Sigmoid colon (tissue), 4 donors: Measurements from ENCODE around the gene SMPD2.

Experiments
- EP300 ChIP-seq, 4 donors: sonication (generic); formaldehyde crosslinking; IDR thresholded peaks; one replicate each; pipeline ENCODE4 v1.6.1; 2017; ENCODE audit warnings: antibody characterized with exemption in 4 of 4
- POLR2A ChIP-seq, 2 donors: fragments of 450-650 bp; IDR thresholded peaks; one replicate each; pipeline ENCODE4 v1.6.1; 2016; ENCODE audit warnings: antibody characterized with exemption in 2 of 2, mild to moderate bottlenecking in 2 of 2, moderate library complexity in 2 of 2
- POLR2AphosphoS5 ChIP-seq, 4 donors: sonication (generic); formaldehyde crosslinking; IDR thresholded peaks; one replicate each; pipeline ENCODE4 v1.6.1; 2017; ENCODE audit warnings: antibody characterized with exemption in 4 of 4
- TF ChIP-seq, protein P1 (sequence below), 4 experiments: fragments of 450-650 bp in 3 of 4; fragments of 200-600 bp in 1 of 4; IDR thresholded peaks; one replicate each; pipeline ENCODE4 v1.5.1; 2016 to 2019; ENCODE audit warnings: antibody characterized with exemption in 4 of 4, mild to moderate bottlenecking in 3 of 4, moderate library complexity in 2 of 4

DNA sequence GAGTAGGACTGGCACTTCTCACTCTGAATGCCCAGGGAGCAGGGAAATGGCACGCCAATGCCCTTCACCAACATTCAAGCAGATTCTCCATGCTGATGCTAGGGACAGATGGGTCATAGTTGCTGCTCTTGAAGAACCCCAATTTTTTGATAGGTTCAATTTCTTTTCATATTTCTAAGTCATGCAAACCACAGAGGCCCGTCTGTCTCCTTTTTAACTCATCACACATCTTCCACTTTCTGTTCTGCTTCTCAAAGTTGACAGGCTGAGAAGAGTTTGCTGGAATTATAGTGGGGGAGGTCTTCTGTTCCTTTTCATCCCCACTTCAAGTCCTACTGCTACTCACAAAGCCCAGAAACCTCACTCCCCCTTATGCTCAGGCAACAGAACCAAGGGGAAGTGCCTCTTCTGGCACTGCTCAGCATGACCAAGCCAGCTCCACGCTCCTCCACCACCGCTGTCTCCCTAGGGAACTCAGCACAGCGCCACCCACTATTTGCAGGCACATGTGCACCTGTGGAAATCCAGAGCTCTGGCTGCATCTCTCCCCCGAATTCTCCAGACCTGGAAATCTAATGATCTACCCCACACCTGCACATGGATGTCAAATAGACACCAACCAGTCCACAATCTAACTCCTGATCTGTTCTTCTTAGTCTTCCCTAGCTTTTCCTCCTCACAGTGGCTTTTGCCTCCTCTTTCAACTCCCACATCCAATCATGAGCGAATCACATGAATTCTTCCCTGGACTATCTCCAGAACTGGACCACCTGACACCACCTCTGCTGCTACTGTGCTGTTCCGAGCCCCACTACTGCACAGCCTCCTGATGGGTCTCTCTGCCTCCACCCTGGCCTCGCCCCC, 31.8 kb downstream of the SMPD2 start:
- TF ChIP-seq EP300 (IDR thresholded peaks at IDR 0.05): no peak
- TF ChIP-seq, protein P1, sequence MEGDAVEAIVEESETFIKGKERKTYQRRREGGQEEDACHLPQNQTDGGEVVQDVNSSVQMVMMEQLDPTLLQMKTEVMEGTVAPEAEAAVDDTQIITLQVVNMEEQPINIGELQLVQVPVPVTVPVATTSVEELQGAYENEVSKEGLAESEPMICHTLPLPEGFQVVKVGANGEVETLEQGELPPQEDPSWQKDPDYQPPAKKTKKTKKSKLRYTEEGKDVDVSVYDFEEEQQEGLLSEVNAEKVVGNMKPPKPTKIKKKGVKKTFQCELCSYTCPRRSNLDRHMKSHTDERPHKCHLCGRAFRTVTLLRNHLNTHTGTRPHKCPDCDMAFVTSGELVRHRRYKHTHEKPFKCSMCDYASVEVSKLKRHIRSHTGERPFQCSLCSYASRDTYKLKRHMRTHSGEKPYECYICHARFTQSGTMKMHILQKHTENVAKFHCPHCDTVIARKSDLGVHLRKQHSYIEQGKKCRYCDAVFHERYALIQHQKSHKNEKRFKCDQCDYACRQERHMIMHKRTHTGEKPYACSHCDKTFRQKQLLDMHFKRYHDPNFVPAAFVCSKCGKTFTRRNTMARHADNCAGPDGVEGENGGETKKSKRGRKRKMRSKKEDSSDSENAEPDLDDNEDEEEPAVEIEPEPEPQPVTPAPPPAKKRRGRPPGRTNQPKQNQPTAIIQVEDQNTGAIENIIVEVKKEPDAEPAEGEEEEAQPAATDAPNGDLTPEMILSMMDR (IDR thresholded peaks at IDR 0.05): no peak
- no peak for TF ChIP-seq POLR2A (IDR thresholded peaks at IDR 0.05)
- TF ChIP-seq POLR2AphosphoS5 (IDR thresholded peaks at IDR 0.05): no peak
